HG02943 (cell line): ENCODE results near the gene TP53RK.

ENCODE experiments used
- ATAC-seq: cut with Tn5 transposase; IDR thresholded peaks from one replicate; pipeline ENCODE4 v1.9.1; 2021; ENCODE audit warnings: mild to moderate bottlenecking, low read depth, moderate library complexity; ENCODE audit not compliant: unreplicated experiment

Gene TP53RK

GRCh38 chr20:46641424-46641823, 47.8 kb downstream of the TP53RK start:
- ATAC-seq: no peak

- ATAC-seq: no peak
Measured at GRCh38 chr20:46640536-46641311, 48.5 kb downstream of the TP53RK start.

GRCh38 chr20:46640044-46640443, 49.2 kb downstream of the TP53RK start:
- ATAC-seq: no peak

- no peak for ATAC-seq
Measured at GRCh38 chr20:46639587-46639986, 49.7 kb downstream of the TP53RK start.

GRCh38 chr20:46638898-46639274, 50.4 kb downstream of the TP53RK start:
- no peak for ATAC-seq

GRCh38 chr20:46638134-46638897, 50.9 kb downstream of the TP53RK start:
- no peak for ATAC-seq

- no peak for ATAC-seq
Measured at GRCh38 chr20:46637427-46638133, 51.7 kb downstream of the TP53RK start.

- no peak for ATAC-seq
Measured at GRCh38 chr20:46637020-46637419, 52.2 kb downstream of the TP53RK start.

GRCh38 chr20:46636514-46636913, 52.7 kb downstream of the TP53RK start:
- ATAC-seq: no peak

- no peak for ATAC-seq
Measured at GRCh38 chr20:46635514-46636136, 53.6 kb downstream of the TP53RK start.

- no peak for ATAC-seq
Measured at GRCh38 chr20:46634528-46634927, 54.7 kb downstream of the TP53RK start.
